Measurements from ENCODE around the gene KRTAP5-1. TPM values are rescaled to one million over a fixed set of nuclear protein-coding genes. Genes with fewer than 3 reads are reported as not detected.

KRTAP5-1 gene
- total RNA-seq, 1 donor from 2014 or later: not detected

Other genes with a start within 250 kb of the KRTAP5-1 start
- 0.74 TPM for gene BRSK2, start 195.3 kb downstream of the KRTAP5-1 start, total RNA-seq
- gene MOB2, start 98.5 kb downstream of the KRTAP5-1 start, total RNA-seq: 52.8 TPM
- 7.7 TPM for gene DUSP8, start 13.0 kb downstream of the KRTAP5-1 start, total RNA-seq
- gene KRTAP5-2, start 13.0 kb upstream of the KRTAP5-1 start, total RNA-seq: not detected
- not detected for gene KRTAP5-3, start 23.2 kb upstream of the KRTAP5-1 start, total RNA-seq
- not detected for gene KRTAP5-4, start 36.9 kb upstream of the KRTAP5-1 start, total RNA-seq
- gene KRTAP5-5, start 44.5 kb upstream of the KRTAP5-1 start, total RNA-seq: not detected
- not detected for gene KRTAP5-6, start 111.9 kb upstream of the KRTAP5-1 start, total RNA-seq
- gene IFITM10, start 165.3 kb upstream of the KRTAP5-1 start, total RNA-seq: 0.77 TPM
- 1,004 TPM for gene CTSD, start 178.6 kb upstream of the KRTAP5-1 start, total RNA-seq
- not detected for gene SYT8, start 249.7 kb upstream of the KRTAP5-1 start, total RNA-seq